Effector CD8-positive, alpha-beta T cell (primary cell): ENCODE measurements around the gene UBR2.
"Not testable (repeated sequence)": the region's sequence is repeated elsewhere in the genome, so short reads cannot be mapped to it uniquely, and the experiment has no call there.

Experiments
- DNase-seq: peaks from one replicate; lab custom pipeline; 2025; lab: John Stamatoyannopoulos, UW

UBR2 gene

GRCh38 chr6:42693725-42694323 lies 130.0 kb downstream of the UBR2 start:
- no peak for DNase-seq

GRCh38 chr6:42694586-42694985 lies 130.8 kb downstream of the UBR2 start:
- DNase-seq, result no peak

GRCh38 chr6:42696526-42697267 lies 132.9 kb downstream of the UBR2 start:
- no peak for DNase-seq

- no peak for DNase-seq
Observed at GRCh38 chr6:42697268-42697655, 133.4 kb downstream of the UBR2 start.

GRCh38 chr6:42698217-42698616 lies 134.4 kb downstream of the UBR2 start:
- no peak for DNase-seq

- DNase-seq, result no peak
Observed at GRCh38 chr6:42702200-42702599, 138.4 kb downstream of the UBR2 start.

GRCh38 chr6:42702786-42703185 lies 139.0 kb downstream of the UBR2 start:
- DNase-seq, result not testable (repeated sequence)

GRCh38 chr6:42704251-42704936 lies 140.6 kb downstream of the UBR2 start:
- no peak for DNase-seq

- DNase-seq, result no peak
Observed at GRCh38 chr6:42704937-42705374, 141.1 kb downstream of the UBR2 start.

- DNase-seq, result no peak
Observed at GRCh38 chr6:42707595-42707994, 143.8 kb downstream of the UBR2 start.

GRCh38 chr6:42708096-42708495 lies 144.3 kb downstream of the UBR2 start:
- DNase-seq, result no peak

- no peak for DNase-seq
Observed at GRCh38 chr6:42709871-42710270, 146.0 kb downstream of the UBR2 start.

- DNase-seq, result no peak
Observed at GRCh38 chr6:42710316-42710715, 146.5 kb downstream of the UBR2 start.

GRCh38 chr6:42711930-42712329 lies 148.1 kb downstream of the UBR2 start:
- no peak for DNase-seq

GRCh38 chr6:42714098-42714761 lies 150.4 kb downstream of the UBR2 start:
- no peak for DNase-seq

- DNase-seq, result no peak
Observed at GRCh38 chr6:42715871-42716270, 152.0 kb downstream of the UBR2 start.

- DNase-seq, result no peak
Observed at GRCh38 chr6:42720739-42721138, 156.9 kb downstream of the UBR2 start.

- DNase-seq, result no peak
Observed at GRCh38 chr6:42722497-42722896, 158.7 kb downstream of the UBR2 start, which contains the start of gene PRPH2. Gene PRPH2 (minus strand): TSS chr6:42722597. CDS start chr6:42722334, 263 bp downstream.

- no peak for DNase-seq
Observed at GRCh38 chr6:42724825-42725224, 161.0 kb downstream of the UBR2 start.

GRCh38 chr6:42726026-42726425 lies 162.2 kb downstream of the UBR2 start:
- DNase-seq, result no peak

- DNase-seq, result peak; percentile 47
Observed at GRCh38 chr6:42726485-42727086, 162.8 kb downstream of the UBR2 start.

- DNase-seq, result no peak
Observed at GRCh38 chr6:42727087-42727611, 163.3 kb downstream of the UBR2 start.
